HepG2 (cell line): ENCODE measurements around the gene MARK2. TPM values are rescaled to one million over a fixed set of nuclear protein-coding genes. Genes with fewer than 3 reads are reported as not detected.

Experiments
- ATAC-seq: fragments of 200-7000 bp; cut with Tn5 transposase; 3 replicates; pipeline ENCODE4 v1.9.1; 2020; ENCODE audit warnings: mild to moderate bottlenecking, moderate library complexity
- BruUV-seq: library from RNA; stranded (reverse); fragments of 400-500 nt; replicated peaks from 2 replicates; lab custom pipeline; 2021; lab: Mats Ljungman, UMichigan
- CTCF ChIA-PET: fragments of 300-600 bp; formaldehyde crosslinking; extraction: SDS; loops from one replicate; lab custom pipeline; 2021; ENCODE audit warnings: low total read pairs, inconsistent platforms, low intra/inter-chr PET ratio; lab: Yijun Ruan, JAX
- POLR2A ChIA-PET: fragments of 350-600 bp; sonication (Branson Sonifier 250); formaldehyde crosslinking; loops from one replicate; lab custom pipeline; 2020; ENCODE audit warnings: antibody characterized with exemption, inconsistent platforms; lab: Yijun Ruan, JAX
- DNase-seq: peaks from one replicate; pipeline ENCODE4 v3.0.0-alpha.2; 2015; ENCODE audit warnings: low spot score
- FAIRE-seq: peaks from 3 replicates; lab custom pipeline; 2011; peaks lifted over from hg19 to GRCh38; lab: Jason Lieb, UNC
- H2AFZ ChIP-seq: one replicate; pipeline ENCODE4 v1.6.1; 2011; ENCODE audit warnings: low read length, inconsistent platforms
- H3K27ac ChIP-seq: fragments of 300-600 bp; 3 replicates; pipeline ENCODE4 v1.8.0; 2011; ENCODE audit warnings: mixed run types, mild to moderate bottlenecking, mixed read lengths, low read length, inconsistent platforms; ENCODE audit not compliant: insufficient read depth; ENCODE audit errors: extremely low read length
- H3K27me3 ChIP-seq, 2 experiments: fragments of 200-600 bp in 1 of 2; 2 replicates in 1 of 2; 3 replicates in 1 of 2; pipeline versions ENCODE4 v1.6.0 to v1.8.0; 2011; ENCODE audit warnings: low read length in 2 of 2, mild to moderate bottlenecking in 2 of 2, moderate library complexity in 2 of 2, inconsistent platforms in 1 of 2; ENCODE audit not compliant: insufficient read depth in 2 of 2, control insufficient read depth in 1 of 2
- H3K36me3 ChIP-seq, 2 experiments: fragments of 200-600 bp in 1 of 2; replicated peaks in 1 of 2; 2 replicates in 1 of 2; 3 replicates in 1 of 2; pipeline versions ENCODE4 v1.5.1 to v1.8.0; 2011; ENCODE audit warnings: low read length in 2 of 2, inconsistent platforms in 1 of 2; ENCODE audit not compliant: insufficient read depth in 2 of 2, control insufficient read depth in 1 of 2
- H3K4me1 ChIP-seq: 2 replicates; pipeline ENCODE4 v1.5.1; 2012; ENCODE audit warnings: low read length, inconsistent platforms; ENCODE audit not compliant: insufficient read depth
- H3K4me2 ChIP-seq: 2 replicates; pipeline ENCODE4 v1.6.0; 2011; ENCODE audit warnings: low read depth, low read length, inconsistent platforms
- H3K4me3 ChIP-seq, 3 experiments: fragments of 200-600 bp in 1 of 3; sonication (generic), shearing (Covaris generic) in 1 of 3; replicated peaks in 1 of 3; 2 replicates each; pipeline ENCODE4 v1.5.1; 2011 to 2016; ENCODE audit warnings: low read length in 3 of 3, inconsistent platforms in 2 of 3, low read depth in 2 of 3, mild to moderate bottlenecking in 2 of 3, control low read depth in 1 of 3, mixed read lengths in 1 of 3; ENCODE audit not compliant: insufficient read depth in 1 of 3
- H3K79me2 ChIP-seq: one replicate; pipeline ENCODE4 v1.6.1; 2011; ENCODE audit warnings: low read length, inconsistent platforms; ENCODE audit not compliant: insufficient read depth
- H3K9ac ChIP-seq: 2 replicates; pipeline ENCODE4 v1.6.0; 2011; ENCODE audit warnings: mild to moderate bottlenecking, low read depth, low read length, inconsistent platforms; ENCODE audit not compliant: insufficient read depth
- H3K9me3 ChIP-seq: 2 replicates; pipeline ENCODE4 v1.5.1; 2012; ENCODE audit warnings: mild to moderate bottlenecking, low read length
- H4K20me1 ChIP-seq: 2 replicates; pipeline ENCODE4 v1.6.0; 2011; ENCODE audit warnings: inconsistent platforms, mild to moderate bottlenecking, low read length, moderate library complexity; ENCODE audit not compliant: insufficient read depth
- HMGXB3 ChIP-seq: sonication (generic); formaldehyde crosslinking; IDR thresholded peaks from 2 replicates; pipeline ENCODE4 v1.4.0; 2020; ENCODE audit warnings: missing genetic modification reagents, borderline replicate concordance
- IRF2 ChIP-seq: IDR thresholded peaks from 2 replicates; pipeline ENCODE4 v1.6.1; 2018; ENCODE audit warnings: missing genetic modification reagents, missing compliant biosample characterization
- MEF2D ChIP-seq: sonication (generic); formaldehyde crosslinking; IDR thresholded peaks from 2 replicates; pipeline ENCODE4 v1.5.1; 2020; ENCODE audit warnings: mild to moderate bottlenecking, missing genetic modification reagents
- MXD4 ChIP-seq: IDR thresholded peaks from 2 replicates; pipeline ENCODE4 v1.6.1; 2016; ENCODE audit warnings: mild to moderate bottlenecking, missing biosample characterization, missing genetic modification reagents
- NFKB2 ChIP-seq: sonication (generic); formaldehyde crosslinking; IDR thresholded peaks from 2 replicates; pipeline ENCODE4 v1.4.0; 2020; ENCODE audit warnings: missing genetic modification reagents, borderline replicate concordance
- TFAP4 ChIP-seq: sonication (generic); IDR thresholded peaks from 2 replicates; pipeline ENCODE4 v1.6.1; 2016; ENCODE audit warnings: low read depth, borderline replicate concordance
- ZMYM3 ChIP-seq: sonication (generic); formaldehyde crosslinking; IDR thresholded peaks from 2 replicates; pipeline ENCODE4 v1.5.1; 2020; ENCODE audit warnings: mild to moderate bottlenecking, missing genetic modification reagents
- ZNF350 ChIP-seq: sonication (generic); formaldehyde crosslinking; IDR thresholded peaks from 2 replicates; pipeline ENCODE4 v1.4.0; 2020; ENCODE audit warnings: mild to moderate bottlenecking, low read depth, missing genetic modification reagents, borderline replicate concordance
- WGBS: methylation state at CpG from one replicate; pipeline ENCODE4 v1.1.6; 2017; ENCODE audit warnings: low lambda C conversion rate; 5-methylcytosine and 5-hydroxymethylcytosine counted together
- in situ Hi-C: cut with HindIII; loops from 2 replicates; pipeline ENCODE4 v1.10.0; 2017; ENCODE audit warnings: low pct_unique_long_range_greater_than_20kb; ENCODE audit not compliant: extremely low pct_ligation_motif_present
- intact Hi-C: fragments of 100-400 bp; cut with micrococcal nuclease; formaldehyde crosslinking; loops from one replicate; pipeline ENCODE4 v1.10.0; 2022; ENCODE audit not compliant: unreplicated experiment
- polyA plus RNA-seq, 8 experiments: library from polyadenylated mRNA; depleted of rRNA in 3 of 8; stranded (reverse) in 7 of 8; unstranded in 1 of 8; fragments of >200 nt; fragmentation: Illumina TruSeq in 4 of 8; extraction: Trizol in 4 of 8; gene quantifications; 2 replicates each; pipeline versions ENCODE4 v1.2.1 to v1.2.3, GENCODE V29; 2011 to 2016; ENCODE audit warnings: low read depth in 4 of 8, missing spikeins in 1 of 8, mixed read lengths in 1 of 8; ENCODE audit not compliant: insufficient read depth in 1 of 8
- total RNA-seq, 5 experiments: library from RNA; depleted of rRNA; stranded (reverse); fragments of >200 nt; fragmentation: Illumina TruSeq; extraction: Trizol; gene quantifications; 2 replicates each; pipeline ENCODE4 v1.2.3, GENCODE V29; 2016; ENCODE audit warnings: low read depth in 1 of 5
- TF ChIP-seq, protein P1 (sequence below): sonication (generic); formaldehyde crosslinking; IDR thresholded peaks from 2 replicates; pipeline ENCODE4 v1.4.0; 2020; ENCODE audit warnings: missing genetic modification reagents
- TF ChIP-seq, protein P2 (sequence below): sonication (generic); formaldehyde crosslinking; IDR thresholded peaks from 2 replicates; pipeline ENCODE4 v1.4.0; 2020; ENCODE audit warnings: missing genetic modification reagents
- TF ChIP-seq, protein P3 (sequence below): sonication (generic); formaldehyde crosslinking; IDR thresholded peaks from 2 replicates; pipeline ENCODE4 v1.8.0; 2022; ENCODE audit warnings: mild to moderate bottlenecking, missing genetic modification reagents, moderate library complexity

MARK2 gene
- total and polyA plus RNA-seq, 2 of the 13 experiments (the other 11 are each of a cell fraction or from before 2014, with no cell fraction given) = 13.5 to 13.9 TPM

DNA sequence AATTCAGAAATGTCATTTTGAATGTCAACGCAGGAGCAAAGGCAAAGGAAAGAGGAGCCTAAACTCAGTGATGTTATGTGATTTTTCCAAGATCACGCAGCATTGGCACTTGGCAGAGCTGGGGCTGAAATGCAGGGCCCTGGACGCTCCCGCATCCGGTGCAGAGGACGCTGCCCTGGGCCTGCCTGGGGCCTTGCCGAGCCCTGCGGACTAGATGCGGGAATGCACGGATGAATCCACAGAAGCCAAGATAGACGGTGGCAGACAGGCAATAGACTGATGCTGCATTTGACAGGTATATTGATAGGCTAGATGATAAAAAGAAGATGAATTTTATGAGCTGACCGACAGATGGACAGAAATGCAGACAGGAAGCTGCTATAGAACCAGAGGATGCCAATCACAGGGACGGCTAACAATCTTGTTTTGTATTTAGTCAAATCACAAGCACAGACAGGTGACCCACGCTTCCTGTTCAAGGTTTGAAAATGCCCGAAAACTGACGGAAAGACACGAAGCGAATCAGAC is 696 bp upstream of the MARK2 start:
- WGBS = 2% methylated on average over 18 of the region's 18 CpGs
- POLR2A ChIA-PET = interaction anchor here (0.7 to 3.3 kb wide), 17 partner anchors 10 to 347 kb away, joined by 3 to 23 read pairs (median 6); partner anchors contain the start of genes STIP1 and ZFTA
- TF ChIP-seq MEF2D (CRISPR knock-in tag) = peak; percentile 39; the same call in 1 of the 2 replicates
- peak; percentile 25; the same call in 1 of the 2 replicates for TF ChIP-seq IRF2
- peak; percentile 45; the same call in 1 of the 2 replicates for TF ChIP-seq ZMYM3 (CRISPR knock-in tag)
- peak; percentile 63; the same call in 1 of the 2 replicates for TF ChIP-seq ZNF350 (CRISPR knock-in tag)
- TF ChIP-seq, protein P1, sequence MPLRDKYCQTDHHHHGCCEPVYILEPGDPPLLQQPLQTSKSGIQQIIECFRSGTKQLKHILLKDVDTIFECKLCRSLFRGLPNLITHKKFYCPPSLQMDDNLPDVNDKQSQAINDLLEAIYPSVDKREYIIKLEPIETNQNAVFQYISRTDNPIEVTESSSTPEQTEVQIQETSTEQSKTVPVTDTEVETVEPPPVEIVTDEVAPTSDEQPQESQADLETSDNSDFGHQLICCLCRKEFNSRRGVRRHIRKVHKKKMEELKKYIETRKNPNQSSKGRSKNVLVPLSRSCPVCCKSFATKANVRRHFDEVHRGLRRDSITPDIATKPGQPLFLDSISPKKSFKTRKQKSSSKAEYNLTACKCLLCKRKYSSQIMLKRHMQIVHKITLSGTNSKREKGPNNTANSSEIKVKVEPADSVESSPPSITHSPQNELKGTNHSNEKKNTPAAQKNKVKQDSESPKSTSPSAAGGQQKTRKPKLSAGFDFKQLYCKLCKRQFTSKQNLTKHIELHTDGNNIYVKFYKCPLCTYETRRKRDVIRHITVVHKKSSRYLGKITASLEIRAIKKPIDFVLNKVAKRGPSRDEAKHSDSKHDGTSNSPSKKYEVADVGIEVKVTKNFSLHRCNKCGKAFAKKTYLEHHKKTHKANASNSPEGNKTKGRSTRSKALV (CRISPR knock-in tag) = 0 out of 2 replicates have a peak, but pooled peaks have one; percentile 15
- 0 out of 2 replicates have a peak, but pooled peaks have one; percentile 38 for TF ChIP-seq NFKB2 (CRISPR knock-in tag)
- TF ChIP-seq, protein P2, sequence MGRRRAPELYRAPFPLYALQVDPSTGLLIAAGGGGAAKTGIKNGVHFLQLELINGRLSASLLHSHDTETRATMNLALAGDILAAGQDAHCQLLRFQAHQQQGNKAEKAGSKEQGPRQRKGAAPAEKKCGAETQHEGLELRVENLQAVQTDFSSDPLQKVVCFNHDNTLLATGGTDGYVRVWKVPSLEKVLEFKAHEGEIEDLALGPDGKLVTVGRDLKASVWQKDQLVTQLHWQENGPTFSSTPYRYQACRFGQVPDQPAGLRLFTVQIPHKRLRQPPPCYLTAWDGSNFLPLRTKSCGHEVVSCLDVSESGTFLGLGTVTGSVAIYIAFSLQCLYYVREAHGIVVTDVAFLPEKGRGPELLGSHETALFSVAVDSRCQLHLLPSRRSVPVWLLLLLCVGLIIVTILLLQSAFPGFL = peak; percentile 32; the same call in 1 of the 2 replicates
- TF ChIP-seq, protein P3, sequence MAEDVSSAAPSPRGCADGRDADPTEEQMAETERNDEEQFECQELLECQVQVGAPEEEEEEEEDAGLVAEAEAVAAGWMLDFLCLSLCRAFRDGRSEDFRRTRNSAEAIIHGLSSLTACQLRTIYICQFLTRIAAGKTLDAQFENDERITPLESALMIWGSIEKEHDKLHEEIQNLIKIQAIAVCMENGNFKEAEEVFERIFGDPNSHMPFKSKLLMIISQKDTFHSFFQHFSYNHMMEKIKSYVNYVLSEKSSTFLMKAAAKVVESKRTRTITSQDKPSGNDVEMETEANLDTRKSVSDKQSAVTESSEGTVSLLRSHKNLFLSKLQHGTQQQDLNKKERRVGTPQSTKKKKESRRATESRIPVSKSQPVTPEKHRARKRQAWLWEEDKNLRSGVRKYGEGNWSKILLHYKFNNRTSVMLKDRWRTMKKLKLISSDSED (CRISPR knock-in tag) = no peak
- TF ChIP-seq MXD4 (CRISPR knock-in tag) = 0 out of 2 replicates have a peak, but pooled peaks have one; percentile 37
- peak; percentile 46; the same call in 1 of the 2 replicates for TF ChIP-seq TFAP4
- TF ChIP-seq HMGXB3 (CRISPR knock-in tag) = 0 out of 2 replicates have a peak, but pooled peaks have one; percentile 14

More for the DNA sequence above, 696 bp upstream of the MARK2 start:
- H3K36me3 ChIP-seq = 0 out of 5 replicates have a peak, but pooled peaks cover 0 to 8% of the 10 kb centered on the region in 2 experiments
- DNase-seq (no peak), FAIRE-seq (no peak), ATAC-seq (peak; percentile 12)
- intact Hi-C loops = loop anchor here (1.0 to 10.0 kb wide), 2 partner anchors 50 to 317 kb away; no protein-coding TSS in a partner anchor
- H3K9me3 ChIP-seq = no peaks in the 10 kb centered on the region
- peaks cover 38% of the 10 kb centered on the region for H3K79me2 ChIP-seq
- peaks cover 62% of the 10 kb centered on the region for H3K4me1 ChIP-seq
- peak overlapping the region; percentile 94 for H3K4me2 ChIP-seq
- CTCF ChIA-PET = interaction anchor here (0.7 to 2.8 kb wide), 6 partner anchors 34 to 107 kb away, joined by 3 to 15 read pairs (median 6); no protein-coding TSS in a partner anchor
- peak overlapping the region; percentile 66 for H3K9ac ChIP-seq
- H3K4me3 ChIP-seq = peak overlapping the region; percentile 50 to 96 (median 51)
- BruUV-seq = no TSS peak
- H3K27ac ChIP-seq = peak overlapping the region; percentile 51
- H3K27me3 ChIP-seq = no peaks in the 10 kb centered on the region; a peak in 1 of 5 replicates
- in situ Hi-C loops = loop anchor here (5.0 to 10.0 kb wide), 3 partner anchors 49 to 307 kb away; no protein-coding TSS in a partner anchor
- peak overlapping the region; percentile 79 for H2AFZ ChIP-seq
- H4K20me1 ChIP-seq = peaks cover 19% of the 10 kb centered on the region; the same call in 1 of the 2 replicates
